Measurements from ENCODE around the gene ACOT7. TPM values are rescaled to one million over a fixed set of nuclear protein-coding genes. Genes with fewer than 3 reads are reported as not detected.
A peak's percentile ranks its signal among the peaks of the same experiment; 100 is the strongest.

The ACOT7 gene
- total and polyA plus RNA-seq, 2 of the 13 experiments (the other 11 are each of a cell fraction or from before 2014, with no cell fraction given), result 33.0 to 55.8 TPM

DNA sequence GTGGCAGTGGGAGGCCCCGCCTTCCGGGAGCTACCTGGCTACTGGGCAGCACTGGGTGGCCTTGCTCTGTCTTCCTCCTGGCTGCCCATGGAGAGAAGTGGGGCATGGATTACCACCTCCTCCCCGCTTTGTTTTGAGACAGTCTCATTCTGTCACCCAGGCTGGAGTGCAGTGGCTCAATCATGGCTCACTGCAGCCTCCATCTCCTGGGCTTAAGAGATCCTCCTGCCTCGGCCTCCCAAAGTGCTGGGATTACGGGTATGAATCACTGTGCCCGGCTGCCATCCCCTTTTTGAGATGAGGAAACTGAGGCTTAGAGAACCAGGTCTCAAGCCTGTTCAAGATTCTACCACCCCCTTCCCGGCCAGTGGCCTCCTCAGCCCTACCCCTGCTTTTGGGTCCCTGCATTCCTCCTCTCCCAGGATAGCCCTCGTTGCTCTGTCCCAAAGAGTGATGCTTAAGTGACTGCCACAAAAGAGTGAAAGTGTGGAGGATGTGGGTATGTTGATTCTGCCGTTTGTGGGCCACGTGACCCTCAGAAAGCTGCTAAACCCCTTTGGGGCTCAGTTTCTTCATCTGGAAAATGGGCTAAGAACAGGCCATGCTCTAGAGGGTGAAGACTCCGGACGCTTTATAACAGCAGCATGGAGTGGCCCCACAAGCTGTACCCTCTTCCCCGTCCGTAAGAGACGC lies 141.7 kb downstream of the ACOT7 start:
- Histone ChIP-seq H3K9ac (ENCODE audit: insufficient read depth, low read depth, low read length) (no peak overlapping the region), H4K20me1 (ENCODE audit: insufficient read depth, low read length) (no peaks in the 10 kb centered on the region), H3K27ac (ENCODE audit: extremely low read length, insufficient read depth, low read length) (no peak overlapping the region), H2AFZ (ENCODE audit: low read length) (no peak overlapping the region), H3K4me1 (ENCODE audit: insufficient read depth, low read length) (peaks cover 7% of the 10 kb centered on the region), H3K4me2 (ENCODE audit: low read depth, low read length) (no peak overlapping the region), H3K79me2 (ENCODE audit: insufficient read depth, low read length) (no peaks in the 10 kb centered on the region), H3K9me3 (ENCODE audit: low read length) (no peaks in the 10 kb centered on the region), H3K4me3 (replicated peaks in 1 of 3; ENCODE audit: insufficient read depth in 1 of 3, low read depth in 2 of 3, low read length in 3 of 3) (no peak overlapping the region), H3K27me3 (ENCODE audit: control insufficient read depth in 1 of 2, insufficient read depth in 2 of 2, low read length in 2 of 2) (peaks cover 10 to 44% of the 10 kb centered on the region in 2 experiments; a peak in 4 of 5 replicates), H3K36me3 (replicated peaks in 1 of 2; ENCODE audit: control insufficient read depth in 1 of 2, insufficient read depth in 2 of 2, low read length in 2 of 2) (no peaks in the 10 kb centered on the region)
- intact Hi-C loops (cut with micrococcal nuclease; ENCODE audit: unreplicated experiment) (no loop called here), in situ Hi-C loops (cut with HindIII; ENCODE audit: extremely low pct_ligation_motif_present, low pct_unique_long_range_greater_than_20kb) (no loop called here)
- TF ChIP-seq, protein P1, sequence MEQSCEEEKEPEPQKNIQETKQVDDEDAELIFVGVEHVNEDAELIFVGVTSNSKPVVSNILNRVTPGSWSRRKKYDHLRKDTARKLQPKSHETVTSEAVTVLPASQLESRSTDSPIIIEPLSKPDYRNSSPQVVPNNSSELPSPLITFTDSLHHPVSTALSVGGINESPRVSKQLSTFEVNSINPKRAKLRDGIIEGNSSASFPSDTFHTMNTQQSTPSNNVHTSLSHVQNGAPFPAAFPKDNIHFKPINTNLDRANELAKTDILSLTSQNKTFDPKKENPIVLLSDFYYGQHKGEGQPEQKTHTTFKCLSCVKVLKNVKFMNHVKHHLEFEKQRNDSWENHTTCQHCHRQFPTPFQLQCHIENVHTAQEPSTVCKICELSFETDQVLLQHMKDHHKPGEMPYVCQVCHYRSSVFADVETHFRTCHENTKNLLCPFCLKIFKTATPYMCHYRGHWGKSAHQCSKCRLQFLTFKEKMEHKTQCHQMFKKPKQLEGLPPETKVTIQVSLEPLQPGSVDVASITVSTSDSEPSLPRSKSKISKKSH (CRISPR knock-in tag; IDR thresholded peaks at IDR 0.05; ENCODE audit: borderline replicate concordance), result no peak
- TF ChIP-seq, protein P2, sequence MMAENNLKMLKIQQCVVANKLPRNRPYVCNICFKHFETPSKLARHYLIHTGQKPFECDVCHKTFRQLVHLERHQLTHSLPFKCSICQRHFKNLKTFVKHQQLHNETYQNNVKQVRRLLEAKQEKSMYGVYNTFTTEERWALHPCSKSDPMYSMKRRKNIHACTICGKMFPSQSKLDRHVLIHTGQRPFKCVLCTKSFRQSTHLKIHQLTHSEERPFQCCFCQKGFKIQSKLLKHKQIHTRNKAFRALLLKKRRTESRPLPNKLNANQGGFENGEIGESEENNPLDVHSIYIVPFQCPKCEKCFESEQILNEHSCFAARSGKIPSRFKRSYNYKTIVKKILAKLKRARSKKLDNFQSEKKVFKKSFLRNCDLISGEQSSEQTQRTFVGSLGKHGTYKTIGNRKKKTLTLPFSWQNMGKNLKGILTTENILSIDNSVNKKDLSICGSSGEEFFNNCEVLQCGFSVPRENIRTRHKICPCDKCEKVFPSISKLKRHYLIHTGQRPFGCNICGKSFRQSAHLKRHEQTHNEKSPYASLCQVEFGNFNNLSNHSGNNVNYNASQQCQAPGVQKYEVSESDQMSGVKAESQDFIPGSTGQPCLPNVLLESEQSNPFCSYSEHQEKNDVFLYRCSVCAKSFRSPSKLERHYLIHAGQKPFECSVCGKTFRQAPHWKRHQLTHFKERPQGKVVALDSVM (CRISPR knock-in tag; IDR thresholded peaks at IDR 0.05), result peak; percentile 64; the same call in 1 of the 2 replicates
- TF ChIP-seq ZNF629 (CRISPR knock-in tag; conservative IDR thresholded peaks at IDR 0.05), result peak; percentile 79
- FAIRE-seq (no peak), ATAC-seq (no peak), DNase-seq (ENCODE audit: low spot score) (no peak)
- CTCF ChIA-PET (ENCODE audit: low intra/inter-chr PET ratio, low total read pairs), result no interaction called here
- POLR2A ChIA-PET, result interaction anchor here (1.1 kb wide), 1 partner anchor 12 kb away, joined by 3 read pairs; no protein-coding TSS in a partner anchor
- no TSS peak for BruUV-seq (replicated peaks)
- WGBS (ENCODE audit: low lambda C conversion rate), result 26% methylated on average over 8 of the region's 15 CpGs

Measured in HepG2 (cell line).